ENCODE results near the gene COX17. TPM values are rescaled to one million over a fixed set of nuclear protein-coding genes. Genes with fewer than 3 reads are reported as not detected.

COX17 gene
- total and polyA plus RNA-seq, 9 of the 15 experiments (the other 6 are each of a cell fraction or from before 2014, with no cell fraction given), result 29.1 to 167 (median 60.6) TPM

DNA sequence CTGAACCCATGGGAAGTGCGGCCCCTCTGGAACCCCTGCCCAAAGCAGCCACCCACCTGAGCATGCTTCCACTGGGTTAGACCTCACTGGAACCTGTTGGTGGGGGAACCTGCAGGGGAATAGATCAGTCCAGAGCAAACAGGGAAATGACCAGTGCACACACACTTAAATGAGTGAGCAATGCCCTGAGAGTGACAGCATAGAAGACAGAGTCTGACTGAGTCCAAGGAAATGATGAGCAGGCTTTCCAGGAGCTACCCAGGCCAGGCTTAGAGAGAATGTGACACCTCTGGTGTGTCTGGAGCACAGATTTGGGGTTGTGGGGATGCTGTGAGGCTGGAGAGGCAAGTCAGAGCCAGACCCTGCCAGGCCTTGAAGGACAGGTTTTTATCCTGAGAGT is 51.0 kb downstream of the COX17 start:
- H3K4me3 ChIP-seq, result no peak overlapping the region
- TF ChIP-seq XRCC5 (IDR thresholded peaks at IDR 0.05; ENCODE audit: low read depth, low read length) (no peak), CREM (IDR thresholded peaks at IDR 0.05; ENCODE audit: low read depth) (no peak), PHTF2 (CRISPR knock-in tag; IDR thresholded peaks at IDR 0.05) (no peak), PTRF (tag; IDR thresholded peaks at IDR 0.05) (no peak), PTBP1 (IDR thresholded peaks at IDR 0.05; ENCODE audit: low read depth, low read length) (no peak), POLR2AphosphoS5 (IDR thresholded peaks at IDR 0.05; ENCODE audit: control insufficient read depth, insufficient read depth, low read depth, low read length) (no peak), POLR2AphosphoS2 (IDR thresholded peaks at IDR 0.05; ENCODE audit: low read length) (no peak), BCOR (IDR thresholded peaks at IDR 0.05) (no peak), ZNF23 (CRISPR knock-in tag; IDR thresholded peaks at IDR 0.05) (no peak), ZNF263 (CRISPR knock-in tag; IDR thresholded peaks at IDR 0.05; ENCODE audit: borderline replicate concordance) (no peak)
- TF ChIP-seq, protein P1, sequence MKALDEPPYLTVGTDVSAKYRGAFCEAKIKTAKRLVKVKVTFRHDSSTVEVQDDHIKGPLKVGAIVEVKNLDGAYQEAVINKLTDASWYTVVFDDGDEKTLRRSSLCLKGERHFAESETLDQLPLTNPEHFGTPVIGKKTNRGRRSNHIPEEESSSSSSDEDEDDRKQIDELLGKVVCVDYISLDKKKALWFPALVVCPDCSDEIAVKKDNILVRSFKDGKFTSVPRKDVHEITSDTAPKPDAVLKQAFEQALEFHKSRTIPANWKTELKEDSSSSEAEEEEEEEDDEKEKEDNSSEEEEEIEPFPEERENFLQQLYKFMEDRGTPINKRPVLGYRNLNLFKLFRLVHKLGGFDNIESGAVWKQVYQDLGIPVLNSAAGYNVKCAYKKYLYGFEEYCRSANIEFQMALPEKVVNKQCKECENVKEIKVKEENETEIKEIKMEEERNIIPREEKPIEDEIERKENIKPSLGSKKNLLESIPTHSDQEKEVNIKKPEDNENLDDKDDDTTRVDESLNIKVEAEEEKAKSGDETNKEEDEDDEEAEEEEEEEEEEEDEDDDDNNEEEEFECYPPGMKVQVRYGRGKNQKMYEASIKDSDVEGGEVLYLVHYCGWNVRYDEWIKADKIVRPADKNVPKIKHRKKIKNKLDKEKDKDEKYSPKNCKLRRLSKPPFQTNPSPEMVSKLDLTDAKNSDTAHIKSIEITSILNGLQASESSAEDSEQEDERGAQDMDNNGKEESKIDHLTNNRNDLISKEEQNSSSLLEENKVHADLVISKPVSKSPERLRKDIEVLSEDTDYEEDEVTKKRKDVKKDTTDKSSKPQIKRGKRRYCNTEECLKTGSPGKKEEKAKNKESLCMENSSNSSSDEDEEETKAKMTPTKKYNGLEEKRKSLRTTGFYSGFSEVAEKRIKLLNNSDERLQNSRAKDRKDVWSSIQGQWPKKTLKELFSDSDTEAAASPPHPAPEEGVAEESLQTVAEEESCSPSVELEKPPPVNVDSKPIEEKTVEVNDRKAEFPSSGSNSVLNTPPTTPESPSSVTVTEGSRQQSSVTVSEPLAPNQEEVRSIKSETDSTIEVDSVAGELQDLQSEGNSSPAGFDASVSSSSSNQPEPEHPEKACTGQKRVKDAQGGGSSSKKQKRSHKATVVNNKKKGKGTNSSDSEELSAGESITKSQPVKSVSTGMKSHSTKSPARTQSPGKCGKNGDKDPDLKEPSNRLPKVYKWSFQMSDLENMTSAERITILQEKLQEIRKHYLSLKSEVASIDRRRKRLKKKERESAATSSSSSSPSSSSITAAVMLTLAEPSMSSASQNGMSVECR (CRISPR knock-in tag; IDR thresholded peaks at IDR 0.05), result no peak
- ATAC-seq (peak; percentile 17; the same call in 1 of the 3 replicates), DNase-seq (ENCODE audit: extremely low read depth in 1 of 4, low spot score in 3 of 4) (no peak), FAIRE-seq (no peak)
- H3K36me3 ChIP-seq (ENCODE audit: control insufficient read depth, insufficient read depth, low read length), result no peaks in the 10 kb centered on the region
- no peaks in the 10 kb centered on the region for H3K9me1 ChIP-seq (ENCODE audit: control insufficient read depth, insufficient read depth, low read length)
- H3K9me3 ChIP-seq (replicated peaks; ENCODE audit: control insufficient read depth, insufficient read depth, low read depth, low read length), result no peaks in the 10 kb centered on the region
- intact Hi-C loops (cut with micrococcal nuclease), result no loop called here
- peaks cover 0 to 7% of the 10 kb centered on the region in 2 experiments; a peak in 3 of 5 replicates for H3K4me1 ChIP-seq (replicated peaks in 1 of 2; ENCODE audit: control insufficient read depth in 2 of 2, insufficient read depth in 2 of 2, low read length in 2 of 2)
- CTCF ChIA-PET (ENCODE audit: low intra/inter-chr PET ratio), result no interaction called here
- no peak overlapping the region; the same call in 1 of the 2 replicates for H2AFZ ChIP-seq (ENCODE audit: low read depth, low read length)
- in situ Hi-C loops (cut with MboI), result no loop called here
- POLR2A ChIA-PET, result interaction anchor here (0.6 kb wide), 1 partner anchor 10 kb away, joined by 3 read pairs; no protein-coding TSS in a partner anchor
- H3K79me2 ChIP-seq (ENCODE audit: control insufficient read depth, insufficient read depth, low read length), result no peaks in the 10 kb centered on the region
- no peak overlapping the region for H3K4me2 ChIP-seq (ENCODE audit: insufficient read depth, low read length)
- no TSS peak for BruUV-seq (replicated peaks)
- H3K27me3 ChIP-seq (ENCODE audit: control insufficient read depth in 2 of 2, insufficient read depth in 2 of 2, low read length in 2 of 2), result no peaks in the 10 kb centered on the region
- H3K9ac ChIP-seq (ENCODE audit: insufficient read depth in 1 of 2, low read depth in 2 of 2, low read length in 2 of 2), result peak overlapping the region in 1 of 2 experiments; percentile 48; a peak in 1 of 4 replicates
- no peak overlapping the region for H3K27ac ChIP-seq (ENCODE audit: extremely low read depth, low read depth, low read length)
- WGBS (ENCODE audit: insufficient coverage, low coverage, missing lambda C conversion rate), result 60% methylated on average over 1 of the region's 1 CpG
- no peaks in the 10 kb centered on the region for H4K20me1 ChIP-seq (replicated peaks; ENCODE audit: control insufficient read depth, insufficient read depth, low read length)
